Measurements from ENCODE around the gene RAB37. TPM values are rescaled to one million over a fixed set of nuclear protein-coding genes. Genes with fewer than 3 reads are reported as not detected.

RAB37 gene
- total RNA-seq, 1 experiment from 2014 or later: 2.5 TPM

DNA sequence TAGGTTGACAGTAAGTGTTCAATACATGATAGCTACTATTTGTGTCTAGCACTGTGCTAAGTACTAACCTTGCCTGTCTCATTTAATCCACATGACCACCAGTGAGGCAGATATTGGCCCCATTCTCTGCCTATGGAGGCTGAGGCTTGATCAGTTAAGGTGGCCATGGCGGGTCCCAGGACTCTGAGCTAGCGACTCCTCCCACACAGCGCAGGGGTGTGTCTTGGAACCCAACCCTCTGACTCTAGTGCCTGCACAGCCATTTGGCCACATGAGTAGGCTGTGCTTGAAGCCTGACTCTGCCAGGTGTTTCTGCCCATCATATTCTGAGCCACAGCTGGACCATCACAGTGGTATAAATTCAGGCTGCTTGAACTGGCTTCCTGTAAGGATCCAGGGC is 17.8 kb downstream of the RAB37 start:
- H3K4me1 Mint-ChIP-seq: peaks cover 53 to 70% of the 10 kb centered on the region in 2 experiments
- H3K27me3 Mint-ChIP-seq (ENCODE audit: low read depth): peaks cover under 1% of the 10 kb centered on the region; the same call in 1 of the 2 replicates
- Histone ChIP-seq H3T11ph (ENCODE audit: low read length) (no peak overlapping the region), H4K91ac (ENCODE audit: insufficient read length, low read depth, low read length) (no peak overlapping the region), H4K5ac (ENCODE audit: insufficient read length, low read depth, low read length) (no peak overlapping the region), H2BK120ac (ENCODE audit: low read depth, low read length, poor library complexity, severe bottlenecking) (no peak overlapping the region), H2BK5ac (ENCODE audit: insufficient read length, low read length) (no peak overlapping the region), H3K9ac (ENCODE audit: extremely low read depth, insufficient read length, low read length) (no peak overlapping the region), H3K4me2 (ENCODE audit: insufficient read depth, insufficient read length, low read length) (no peak overlapping the region), H3K23ac (ENCODE audit: insufficient read length, low read depth, low read length) (no peak overlapping the region), H4K20me1 (ENCODE audit: control insufficient read depth, insufficient read depth, insufficient read length) (no peaks in the 10 kb centered on the region), H3K27ac (ENCODE audit: insufficient read length, low read depth, low read length) (no peak overlapping the region), H2BK12ac (ENCODE audit: insufficient read length, low read depth, low read length) (no peak overlapping the region), H3K14ac (ENCODE audit: insufficient read depth, low read length) (no peak overlapping the region), H3K4me1 (ENCODE audit: insufficient read depth, low read length) (peaks cover 3% of the 10 kb centered on the region; the same call in 1 of the 2 replicates), H3K79me1 (ENCODE audit: insufficient read depth, low read depth, low read length, poor library complexity, severe bottlenecking) (peaks cover 11% of the 10 kb centered on the region), H3K4ac (ENCODE audit: low read depth, low read length) (no peak overlapping the region), H2BK15ac (ENCODE audit: low read depth, low read length) (no peak overlapping the region), H3K56ac (ENCODE audit: insufficient read length, low read depth, low read length) (no peak overlapping the region), H4K8ac (replicated peaks; ENCODE audit: insufficient read length, low read depth, low read length) (no peak overlapping the region), H2AK5ac (ENCODE audit: insufficient read length, low read length) (no peak overlapping the region), H3K9me3 (ENCODE audit: control insufficient read depth, low read depth, low read length) (no peaks in the 10 kb centered on the region), H3K18ac (ENCODE audit: insufficient read length, low read depth, low read length) (no peak overlapping the region), H3K27me3 (ENCODE audit: insufficient read depth, low read length) (no peaks in the 10 kb centered on the region), H3K79me2 (ENCODE audit: insufficient read depth, low read length) (peaks cover 10% of the 10 kb centered on the region; the same call in 1 of the 2 replicates), H2BK20ac (ENCODE audit: low read depth, low read length, poor library complexity, severe bottlenecking) (no peak overlapping the region), H2AFZ (ENCODE audit: low read length) (no peak overlapping the region), H3K23me2 (ENCODE audit: insufficient read length, low read depth, low read length, poor library complexity, severe bottlenecking) (no peaks in the 10 kb centered on the region)
- no CpG with 5 or more reads among the region's 3 CpGs for WGBS (ENCODE audit: extremely low coverage, insufficient read length, low lambda C conversion rate)
- H3K4me3 Mint-ChIP-seq: no peak overlapping the region
- H3K9me3 Mint-ChIP-seq: no peaks in the 10 kb centered on the region
- no peak overlapping the region for H3K27ac Mint-ChIP-seq
- TF ChIP-seq, protein P1, sequence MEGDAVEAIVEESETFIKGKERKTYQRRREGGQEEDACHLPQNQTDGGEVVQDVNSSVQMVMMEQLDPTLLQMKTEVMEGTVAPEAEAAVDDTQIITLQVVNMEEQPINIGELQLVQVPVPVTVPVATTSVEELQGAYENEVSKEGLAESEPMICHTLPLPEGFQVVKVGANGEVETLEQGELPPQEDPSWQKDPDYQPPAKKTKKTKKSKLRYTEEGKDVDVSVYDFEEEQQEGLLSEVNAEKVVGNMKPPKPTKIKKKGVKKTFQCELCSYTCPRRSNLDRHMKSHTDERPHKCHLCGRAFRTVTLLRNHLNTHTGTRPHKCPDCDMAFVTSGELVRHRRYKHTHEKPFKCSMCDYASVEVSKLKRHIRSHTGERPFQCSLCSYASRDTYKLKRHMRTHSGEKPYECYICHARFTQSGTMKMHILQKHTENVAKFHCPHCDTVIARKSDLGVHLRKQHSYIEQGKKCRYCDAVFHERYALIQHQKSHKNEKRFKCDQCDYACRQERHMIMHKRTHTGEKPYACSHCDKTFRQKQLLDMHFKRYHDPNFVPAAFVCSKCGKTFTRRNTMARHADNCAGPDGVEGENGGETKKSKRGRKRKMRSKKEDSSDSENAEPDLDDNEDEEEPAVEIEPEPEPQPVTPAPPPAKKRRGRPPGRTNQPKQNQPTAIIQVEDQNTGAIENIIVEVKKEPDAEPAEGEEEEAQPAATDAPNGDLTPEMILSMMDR (conservative IDR thresholded peaks at IDR 0.05): no peak
- no peak for DNase-seq
- H3K36me3 Mint-ChIP-seq (ENCODE audit: insufficient read depth in 1 of 3, low read depth in 3 of 3): peaks cover 12 to 22% (median 20%) of the 10 kb centered on the region in 3 experiments

Measured in H9 (cell line).